ENCODE results near the gene SACS.

- TF ChIP-seq, protein P1, sequence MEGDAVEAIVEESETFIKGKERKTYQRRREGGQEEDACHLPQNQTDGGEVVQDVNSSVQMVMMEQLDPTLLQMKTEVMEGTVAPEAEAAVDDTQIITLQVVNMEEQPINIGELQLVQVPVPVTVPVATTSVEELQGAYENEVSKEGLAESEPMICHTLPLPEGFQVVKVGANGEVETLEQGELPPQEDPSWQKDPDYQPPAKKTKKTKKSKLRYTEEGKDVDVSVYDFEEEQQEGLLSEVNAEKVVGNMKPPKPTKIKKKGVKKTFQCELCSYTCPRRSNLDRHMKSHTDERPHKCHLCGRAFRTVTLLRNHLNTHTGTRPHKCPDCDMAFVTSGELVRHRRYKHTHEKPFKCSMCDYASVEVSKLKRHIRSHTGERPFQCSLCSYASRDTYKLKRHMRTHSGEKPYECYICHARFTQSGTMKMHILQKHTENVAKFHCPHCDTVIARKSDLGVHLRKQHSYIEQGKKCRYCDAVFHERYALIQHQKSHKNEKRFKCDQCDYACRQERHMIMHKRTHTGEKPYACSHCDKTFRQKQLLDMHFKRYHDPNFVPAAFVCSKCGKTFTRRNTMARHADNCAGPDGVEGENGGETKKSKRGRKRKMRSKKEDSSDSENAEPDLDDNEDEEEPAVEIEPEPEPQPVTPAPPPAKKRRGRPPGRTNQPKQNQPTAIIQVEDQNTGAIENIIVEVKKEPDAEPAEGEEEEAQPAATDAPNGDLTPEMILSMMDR (IDR thresholded peaks at IDR 0.05; ENCODE audit: low read length) = no peak
- TF ChIP-seq EZH2 (IDR thresholded peaks at IDR 0.05; ENCODE audit: borderline replicate concordance, low read length) = no peak
These were observed 47.6 kb downstream of the SACS start for GRCh38 chr13:23385931-23386330.

Measured in OCI-LY1 (cell line).